ENCODE data around the gene DNAJC15.

DNA sequence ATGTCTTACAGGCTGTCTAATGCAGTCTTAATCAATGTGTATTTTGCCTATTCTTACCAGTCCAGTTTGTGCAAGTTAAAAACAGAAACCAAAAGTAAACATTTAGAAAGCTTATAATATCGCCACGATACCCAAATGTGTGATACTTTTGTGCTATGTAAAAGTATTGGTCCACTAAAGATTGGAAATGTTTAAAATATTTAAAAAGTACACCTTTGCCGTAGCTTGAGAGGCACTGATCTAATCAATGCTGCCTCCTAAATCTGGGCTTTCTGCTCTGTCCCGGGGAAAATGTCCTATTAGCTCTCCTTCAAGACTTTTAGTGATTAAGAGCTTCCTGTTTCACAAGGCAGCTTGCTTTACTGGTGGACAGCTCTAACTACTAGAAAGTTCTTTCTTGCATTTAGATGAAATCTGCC is 64.7 kb downstream of the DNAJC15 start:
- TF ChIP-seq, protein P1, sequence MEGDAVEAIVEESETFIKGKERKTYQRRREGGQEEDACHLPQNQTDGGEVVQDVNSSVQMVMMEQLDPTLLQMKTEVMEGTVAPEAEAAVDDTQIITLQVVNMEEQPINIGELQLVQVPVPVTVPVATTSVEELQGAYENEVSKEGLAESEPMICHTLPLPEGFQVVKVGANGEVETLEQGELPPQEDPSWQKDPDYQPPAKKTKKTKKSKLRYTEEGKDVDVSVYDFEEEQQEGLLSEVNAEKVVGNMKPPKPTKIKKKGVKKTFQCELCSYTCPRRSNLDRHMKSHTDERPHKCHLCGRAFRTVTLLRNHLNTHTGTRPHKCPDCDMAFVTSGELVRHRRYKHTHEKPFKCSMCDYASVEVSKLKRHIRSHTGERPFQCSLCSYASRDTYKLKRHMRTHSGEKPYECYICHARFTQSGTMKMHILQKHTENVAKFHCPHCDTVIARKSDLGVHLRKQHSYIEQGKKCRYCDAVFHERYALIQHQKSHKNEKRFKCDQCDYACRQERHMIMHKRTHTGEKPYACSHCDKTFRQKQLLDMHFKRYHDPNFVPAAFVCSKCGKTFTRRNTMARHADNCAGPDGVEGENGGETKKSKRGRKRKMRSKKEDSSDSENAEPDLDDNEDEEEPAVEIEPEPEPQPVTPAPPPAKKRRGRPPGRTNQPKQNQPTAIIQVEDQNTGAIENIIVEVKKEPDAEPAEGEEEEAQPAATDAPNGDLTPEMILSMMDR (conservative IDR thresholded peaks at IDR 0.05; ENCODE audit: low read length) = no peak
- TF ChIP-seq EZH2phosphoT487 (IDR thresholded peaks at IDR 0.05; ENCODE audit: borderline replicate concordance) = no peak

All from Loucy (cell line).